ENCODE measurements around the gene SPACA6. TPM values are rescaled to one million over a fixed set of nuclear protein-coding genes. Genes with fewer than 3 reads are reported as not detected.
"Not testable (repeated sequence)": the region's sequence is repeated elsewhere in the genome, so short reads cannot be mapped to it uniquely, and the experiment has no call there.

Gene SPACA6
- 30.3 and 33.7 TPM in 2 replicates for total RNA-seq (2022)
- Bru-seq, nascent RNA, result percentile 79 among the genes with signal in this experiment
- BruChase-seq, experiment 1, labeled RNA remaining after a 6-hour chase, result percentile 80 among the genes with signal in this experiment
- percentile 81 among the genes with signal in this experiment for BruChase-seq, experiment 2, labeled RNA remaining after a 2-hour chase
- long read RNA-seq, partial matches to known transcripts, result 3 of 4 reads
- long read RNA-seq, other reads (novel, unspliced or antisense), result 1 of 4 reads

- no TSS peak for BruUV-seq (replicated peaks)
- no peak for TF ChIP-seq CTCF (IDR thresholded peaks at IDR 0.05; ENCODE audit: unreplicated experiment)
- DNase-seq, result no peak
- Mint-ChIP-seq H3K4me3 (ENCODE audit: low read depth, unreplicated experiment) (peak within 1 kb of the TSS; percentile 82), H3K27ac (ENCODE audit: unreplicated experiment) (no peak within 1 kb of the TSS), H3K36me3 (ENCODE audit: insufficient read depth, unreplicated experiment) (peaks cover 63% of the 10 kb centered on the region), H3K4me1 (ENCODE audit: low read depth, unreplicated experiment) (peaks cover 41% of the 10 kb centered on the region), H3K9me3 (ENCODE audit: low read depth, unreplicated experiment) (no peaks in the 10 kb centered on the region), H3K27me3 (ENCODE audit: unreplicated experiment) (no peaks in the 10 kb centered on the region)
- CTCF ChIA-PET, result interaction anchor here (0.6 kb wide), 1 partner anchor 10 kb away, joined by 3 read pairs; no protein-coding TSS in a partner anchor
- intact Hi-C loops (cut with micrococcal nuclease; ENCODE audit: unreplicated experiment), result no loop called here
Measured at GRCh38 chr19:51693260-51693659, at the start of gene SPACA6. Gene SPACA6, plus strand, starts transcription at chr19:51693330. Its CDS starts 197 bp downstream, at chr19:51693527.

GRCh38 chr19:51644636-51645271, 48.4 kb upstream of the SPACA6 start:
- DNase-seq, result no peak
- CTCF ChIA-PET, result no interaction called here
- intact Hi-C loops (cut with micrococcal nuclease; ENCODE audit: unreplicated experiment), result no loop called here
- H3K27ac Mint-ChIP-seq (ENCODE audit: unreplicated experiment), result no peak overlapping the region
- TF ChIP-seq CTCF (IDR thresholded peaks at IDR 0.05; ENCODE audit: unreplicated experiment), result no peak
- no peak overlapping the region for H3K4me3 Mint-ChIP-seq (ENCODE audit: low read depth, unreplicated experiment)
- H3K9me3 Mint-ChIP-seq (ENCODE audit: low read depth, unreplicated experiment), result no peaks in the 10 kb centered on the region
- BruUV-seq (replicated peaks), result no TSS peak
- no peaks in the 10 kb centered on the region for H3K4me1 Mint-ChIP-seq (ENCODE audit: low read depth, unreplicated experiment)
- H3K36me3 Mint-ChIP-seq (ENCODE audit: insufficient read depth, unreplicated experiment), result no peaks in the 10 kb centered on the region
- H3K27me3 Mint-ChIP-seq (ENCODE audit: unreplicated experiment), result peaks cover 40% of the 10 kb centered on the region

- not testable (repeated sequence) for H3K4me3 Mint-ChIP-seq (ENCODE audit: low read depth, unreplicated experiment); H3K4me1 Mint-ChIP-seq (ENCODE audit: low read depth, unreplicated experiment); BruUV-seq (replicated peaks); H3K27ac Mint-ChIP-seq (ENCODE audit: unreplicated experiment); H3K9me3 Mint-ChIP-seq (ENCODE audit: low read depth, unreplicated experiment); DNase-seq; H3K36me3 Mint-ChIP-seq (ENCODE audit: insufficient read depth, unreplicated experiment)
- H3K27me3 Mint-ChIP-seq (ENCODE audit: unreplicated experiment), result peaks cover 60% of the 10 kb centered on the region
- CTCF ChIA-PET, result interaction anchor here (0.5 kb wide), 1 partner anchor 209 kb away, joined by 5 read pairs; no protein-coding TSS in a partner anchor
- intact Hi-C loops (cut with micrococcal nuclease; ENCODE audit: unreplicated experiment), result loop anchor here (2.0 kb wide), 1 partner anchor 20 kb away; no protein-coding TSS in a partner anchor
Measured at GRCh38 chr19:51646730-51647129, 46.4 kb upstream of the SPACA6 start, which contains the start of gene SIGLEC14. Gene SIGLEC14, minus strand, starts transcription at chr19:51646825. Its CDS starts 66 bp downstream, at chr19:51646759.

- H3K4me3 Mint-ChIP-seq (ENCODE audit: low read depth, unreplicated experiment), result no peak overlapping the region
- H3K9me3 Mint-ChIP-seq (ENCODE audit: low read depth, unreplicated experiment), result no peaks in the 10 kb centered on the region
- CTCF ChIA-PET, result interaction anchor here (0.5 kb wide), 1 partner anchor 209 kb away, joined by 5 read pairs; no protein-coding TSS in a partner anchor
- H3K36me3 Mint-ChIP-seq (ENCODE audit: insufficient read depth, unreplicated experiment), result no peaks in the 10 kb centered on the region
- H3K4me1 Mint-ChIP-seq (ENCODE audit: low read depth, unreplicated experiment), result no peaks in the 10 kb centered on the region
- H3K27ac Mint-ChIP-seq (ENCODE audit: unreplicated experiment), result no peak overlapping the region
- intact Hi-C loops (cut with micrococcal nuclease; ENCODE audit: unreplicated experiment), result loop anchor here (2.0 kb wide), 1 partner anchor 21 kb away; no protein-coding TSS in a partner anchor
- DNase-seq, result no peak
- peaks cover 65% of the 10 kb centered on the region for H3K27me3 Mint-ChIP-seq (ENCODE audit: unreplicated experiment)
- no peak for TF ChIP-seq CTCF (IDR thresholded peaks at IDR 0.05; ENCODE audit: unreplicated experiment)
- BruUV-seq (replicated peaks), result no TSS peak
Measured at GRCh38 chr19:51647318-51647717, 45.8 kb upstream of the SPACA6 start.
